GM12891 (cell line): ENCODE results near the gene KCNIP4.

ENCODE experiments used
- POLR2A ChIP-seq: IDR thresholded peaks from 2 replicates; pipeline ENCODE4 v1.6.1; 2011; ENCODE audit warnings: low read depth, low read length, control low read depth
- POLR2AphosphoS5 ChIP-seq: IDR thresholded peaks from 2 replicates; pipeline ENCODE4 v1.6.1; 2011; ENCODE audit warnings: low read depth, low read length, control low read depth
- TAF1 ChIP-seq: IDR thresholded peaks from 2 replicates; pipeline ENCODE4 v1.6.1; 2011; ENCODE audit warnings: low read depth, low read length, control low read depth

DNA sequence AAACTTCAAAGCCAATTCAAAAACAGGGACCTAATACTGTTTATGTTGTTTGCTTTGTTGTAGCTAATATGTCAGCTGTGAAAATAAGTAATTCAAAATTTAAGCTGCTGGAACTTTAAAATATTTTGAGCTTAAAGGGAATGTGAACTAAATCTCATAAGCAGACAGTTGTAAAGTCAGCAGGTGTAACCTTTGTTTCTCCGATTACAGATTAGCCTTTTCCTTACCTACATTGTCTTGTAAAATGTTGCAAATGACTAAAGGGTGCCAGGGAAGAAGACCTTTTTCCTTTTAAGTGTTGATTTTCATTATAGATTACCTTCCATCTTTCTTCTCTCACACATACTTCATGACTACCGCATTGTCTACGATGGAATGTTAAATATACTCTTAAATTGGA lies 405.1 kb downstream of the KCNIP4 start:
- TF ChIP-seq POLR2A: no peak
- TF ChIP-seq POLR2AphosphoS5: no peak
- no peak for TF ChIP-seq TAF1
